Fibroblast of skin of left quadriceps (primary cell): ENCODE measurements around the gene MIAT.
A peak's percentile ranks its signal among the peaks of the same experiment; 100 is the strongest.
"Not testable (repeated sequence)": the region's sequence is repeated elsewhere in the genome, so short reads cannot be mapped to it uniquely, and the experiment has no call there.

Experiments used
- DNase-seq, 2 experiments: peaks; one replicate each; pipeline ENCODE4 v3.0.0-alpha.2; 2013; ENCODE audit warnings: low read depth in 2 of 2

The MIAT gene

GRCh38 chr22:26656891-26657851 lies at the start of gene MIAT:
MIAT (plus strand) TSS chr22:26657588.
- DNase-seq = no peak

- no peak for DNase-seq
Measured at GRCh38 chr22:26608129-26608528, 49.3 kb upstream of the MIAT start.

- DNase-seq = no peak
Measured at GRCh38 chr22:26609287-26609686, 48.1 kb upstream of the MIAT start.

- peak; percentile 50 to 55 for DNase-seq
Measured at GRCh38 chr22:26610072-26610958, 47.1 kb upstream of the MIAT start.

- no peak for DNase-seq
Measured at GRCh38 chr22:26610996-26611395, 46.4 kb upstream of the MIAT start.

- DNase-seq = no peak
Measured at GRCh38 chr22:26612652-26613051, 44.7 kb upstream of the MIAT start.

- not testable (repeated sequence) for DNase-seq
Measured at GRCh38 chr22:26613753-26614152, 43.6 kb upstream of the MIAT start.

GRCh38 chr22:26614322-26614721 lies 43.1 kb upstream of the MIAT start:
- DNase-seq = no peak

GRCh38 chr22:26615149-26615548 lies 42.2 kb upstream of the MIAT start:
- no peak for DNase-seq

GRCh38 chr22:26615830-26616435 lies 41.5 kb upstream of the MIAT start:
- no peak for DNase-seq

GRCh38 chr22:26616650-26617049 lies 40.7 kb upstream of the MIAT start:
- no peak for DNase-seq

GRCh38 chr22:26617271-26618199 lies 39.9 kb upstream of the MIAT start, which contains the start of gene CRYBB1:
CRYBB1 (minus strand) TSS chr22:26618027; CDS start chr22:26616319, 1,708 bp downstream.
- no peak for DNase-seq

GRCh38 chr22:26618455-26618854 lies 38.9 kb upstream of the MIAT start:
- DNase-seq = no peak

GRCh38 chr22:26619510-26619909 lies 37.9 kb upstream of the MIAT start:
- DNase-seq = no peak

GRCh38 chr22:26620197-26620596 lies 37.2 kb upstream of the MIAT start:
- DNase-seq = no peak

GRCh38 chr22:26621663-26622062 lies 35.7 kb upstream of the MIAT start, which contains the start of gene CRYBA4:
CRYBA4 (plus strand) TSS chr22:26621963; CDS start chr22:26622597, 634 bp downstream.
- no peak for DNase-seq

GRCh38 chr22:26623984-26624383 lies 33.4 kb upstream of the MIAT start:
- DNase-seq = no peak

GRCh38 chr22:26624803-26625202 lies 32.6 kb upstream of the MIAT start:
- no peak for DNase-seq

- no peak for DNase-seq
Measured at GRCh38 chr22:26629988-26630761, 27.2 kb upstream of the MIAT start.

- no peak for DNase-seq
Measured at GRCh38 chr22:26631282-26631681, 26.1 kb upstream of the MIAT start.
